H1 (cell line): Measurements from ENCODE around the gene PSMD6. TPM values are rescaled to one million over a fixed set of nuclear protein-coding genes. Genes with fewer than 3 reads are reported as not detected.

ENCODE experiments used
- CTCF ChIA-PET: fragments of 300-600 bp; sonication (Branson Sonifier 250); formaldehyde crosslinking; loops from one replicate; lab custom pipeline; 2021; ENCODE audit not compliant: partially characterized antibody; lab: Charles Lee
- POLR2A ChIA-PET: fragments of 300-600 bp; sonication (Branson Sonifier 250); formaldehyde crosslinking; loops from one replicate; lab custom pipeline; 2021; ENCODE audit warnings: inconsistent platforms; ENCODE audit not compliant: partially characterized antibody; lab: Charles Lee
- DNase-seq, 2 experiments: peaks; one replicate each; pipeline versions ENCODE4 v3.0.0 to v3.0.0-alpha.2; 2010 to 2022; ENCODE audit warnings: low spot score in 2 of 2, low read depth in 1 of 2, mixed read lengths in 1 of 2
- FAIRE-seq: peaks from 2 replicates; lab custom pipeline; 2011; peaks lifted over from hg19 to GRCh38; lab: Jason Lieb, UNC
- H2AFZ ChIP-seq: 2 replicates; pipeline ENCODE4 v1.8.1; 2012; ENCODE audit warnings: low read length, inconsistent platforms
- H2AK5ac ChIP-seq: 2 replicates; pipeline ENCODE4 v1.6.1; 2013; ENCODE audit warnings: low read depth, low read length
- H2BK120ac ChIP-seq: replicated peaks from 2 replicates; pipeline ENCODE3; 2013; ENCODE audit warnings: low read depth, low read length, inconsistent platforms
- H2BK12ac ChIP-seq: 2 replicates; pipeline ENCODE4 v1.6.1; 2013; ENCODE audit warnings: low read depth, low read length
- H2BK15ac ChIP-seq: 2 replicates; pipeline ENCODE4 v1.6.1; 2013; ENCODE audit warnings: low read length
- H2BK20ac ChIP-seq: 2 replicates; pipeline ENCODE4 v1.6.1; 2013; ENCODE audit warnings: low read length
- H2BK5ac ChIP-seq: 2 replicates; pipeline ENCODE4 v1.6.1; 2013; ENCODE audit warnings: low read depth, low read length
- H3K14ac ChIP-seq: 2 replicates; pipeline ENCODE4 v1.6.1; 2013; ENCODE audit warnings: inconsistent platforms; ENCODE audit not compliant: insufficient read length
- H3K18ac ChIP-seq: 2 replicates; pipeline ENCODE4 v1.6.1; 2013; ENCODE audit warnings: low read length; ENCODE audit errors: extremely low read depth
- H3K23ac ChIP-seq: 2 replicates; pipeline ENCODE4 v1.6.1; 2013; ENCODE audit warnings: inconsistent platforms; ENCODE audit not compliant: insufficient read length
- H3K23me2 ChIP-seq: 2 replicates; pipeline ENCODE4 v1.6.1; 2013; ENCODE audit warnings: low read depth, low read length
- H3K27ac ChIP-seq: 2 replicates; pipeline ENCODE4 v1.6.1; 2011; ENCODE audit warnings: low read depth, low read length, inconsistent platforms
- H3K27me3 ChIP-seq, 4 experiments: replicated peaks in 1 of 4; 1 replicate in 1 of 4; 2 replicates in 3 of 4; pipeline versions ENCODE4 v1.6.1 to v1.8.1; 2011 to 2013; ENCODE audit warnings: low read length in 3 of 4, mild to moderate bottlenecking in 3 of 4, inconsistent platforms in 2 of 4, mixed read lengths in 2 of 4, moderate library complexity in 1 of 4; ENCODE audit not compliant: control insufficient read depth in 3 of 4, insufficient read depth in 3 of 4; ENCODE audit errors: extremely low read depth in 1 of 4
- H3K36me3 ChIP-seq, 4 experiments: 2 replicates each; pipeline versions ENCODE4 v1.6.1 to v1.8.1; 2011 to 2013; ENCODE audit warnings: mild to moderate bottlenecking in 4 of 4, low read length in 3 of 4, moderate library complexity in 2 of 4, control low read depth in 1 of 4, inconsistent platforms in 1 of 4; ENCODE audit not compliant: insufficient read depth in 4 of 4, control insufficient read depth in 2 of 4
- H3K4ac ChIP-seq: replicated peaks from 2 replicates; pipeline ENCODE3; 2013; ENCODE audit warnings: low read length, low read depth, mixed read lengths, inconsistent platforms; ENCODE audit not compliant: insufficient read length
- H3K4me1 ChIP-seq, 4 experiments: replicated peaks in 1 of 4; 1 replicate in 1 of 4; 2 replicates in 3 of 4; pipeline versions ENCODE4 v1.6.1 to v1.8.1; 2011 to 2013; ENCODE audit warnings: low read length in 3 of 4, inconsistent platforms in 2 of 4, mixed read lengths in 1 of 4; ENCODE audit not compliant: insufficient read depth in 4 of 4, control insufficient read depth in 3 of 4
- H3K4me2 ChIP-seq, 2 experiments: 2 replicates each; pipeline versions ENCODE4 v1.6.1 to v1.8.1; 2011 to 2013; ENCODE audit warnings: low read depth in 2 of 2, low read length in 2 of 2, control low read depth in 1 of 2, inconsistent platforms in 1 of 2, mild to moderate bottlenecking in 1 of 2; ENCODE audit not compliant: insufficient read depth in 1 of 2
- H3K4me3 ChIP-seq, 4 experiments: fragments of 200-600, 300-600 bp in 1 of 4; sonication (generic), shearing (Covaris generic), sonication (Bioruptor Twin) in 1 of 4; 2 replicates each; pipeline versions ENCODE4 v1.5.1 to v1.8.1; 2011 to 2016; ENCODE audit warnings: low read length in 4 of 4, low read depth in 3 of 4, control low read depth in 2 of 4, inconsistent platforms in 2 of 4, mild to moderate bottlenecking in 2 of 4, mixed read lengths in 1 of 4, moderate library complexity in 1 of 4; ENCODE audit not compliant: insufficient read depth in 2 of 4; ENCODE audit errors: extremely low read depth in 1 of 4
- H3K56ac ChIP-seq: replicated peaks from 2 replicates; pipeline ENCODE3; 2013; ENCODE audit warnings: low read depth, mild to moderate bottlenecking, mixed read lengths, low read length, inconsistent platforms; ENCODE audit not compliant: insufficient read length
- H3K79me1 ChIP-seq: 2 replicates; pipeline ENCODE4 v1.6.1; 2013; ENCODE audit warnings: low read depth, low read length, control low read depth
- H3K79me2 ChIP-seq, 2 experiments: 2 replicates each; pipeline versions ENCODE4 v1.6.1 to v1.8.1; 2012 to 2013; ENCODE audit warnings: low read length in 2 of 2, mild to moderate bottlenecking in 2 of 2, inconsistent platforms in 1 of 2; ENCODE audit not compliant: insufficient read depth in 2 of 2, control insufficient read depth in 1 of 2
- H3K9ac ChIP-seq, 4 experiments: replicated peaks in 1 of 4; 1 replicate in 1 of 4; 2 replicates in 3 of 4; pipeline versions ENCODE4 v1.6.1 to v1.8.1; 2011 to 2013; ENCODE audit warnings: low read depth in 3 of 4, low read length in 3 of 4, control low read depth in 2 of 4, mild to moderate bottlenecking in 2 of 4, moderate library complexity in 2 of 4, inconsistent platforms in 1 of 4; ENCODE audit errors: extremely low read depth in 1 of 4
- H3K9me3 ChIP-seq, 2 experiments: 2 replicates each; pipeline versions ENCODE4 v1.6.1 to v1.8.1; 2012 to 2013; ENCODE audit warnings: mild to moderate bottlenecking in 2 of 2, moderate library complexity in 2 of 2, control low read depth in 1 of 2, inconsistent platforms in 1 of 2, low read depth in 1 of 2, low read length in 1 of 2, mixed read lengths in 1 of 2; ENCODE audit not compliant: insufficient read depth in 2 of 2
- H4K20me1 ChIP-seq, 2 experiments: replicated peaks in 1 of 2; 2 replicates each; pipeline versions ENCODE3 to v1.8.1; 2011 to 2013; ENCODE audit warnings: inconsistent platforms in 2 of 2, low read length in 2 of 2, mild to moderate bottlenecking in 1 of 2; ENCODE audit not compliant: insufficient read depth in 2 of 2, control insufficient read depth in 1 of 2
- H4K5ac ChIP-seq: 2 replicates; pipeline ENCODE4 v1.6.1; 2013; ENCODE audit warnings: low read length, low read depth, mixed read lengths, inconsistent platforms; ENCODE audit not compliant: insufficient read length
- H4K8ac ChIP-seq: 2 replicates; pipeline ENCODE4 v1.8.0; 2013; ENCODE audit warnings: mild to moderate bottlenecking, moderate library complexity, low read length, inconsistent platforms; ENCODE audit not compliant: insufficient read depth; ENCODE audit errors: extremely low read depth
- H4K91ac ChIP-seq: replicated peaks from 2 replicates; pipeline ENCODE3; 2013; ENCODE audit warnings: low read length, mixed read lengths, inconsistent platforms; ENCODE audit not compliant: insufficient read length
- BACH1 ChIP-seq: IDR thresholded peaks from 2 replicates; pipeline ENCODE4 v1.6.1; 2012; ENCODE audit warnings: low read length, improper control_type of control experiment
- BCL11A ChIP-seq, 2 experiments: IDR thresholded peaks; one replicate each; pipeline ENCODE4 v1.6.1; 2011; ENCODE audit warnings: low read depth in 2 of 2, low read length in 2 of 2, mild to moderate bottlenecking in 2 of 2
- CHD1 ChIP-seq: IDR thresholded peaks from 2 replicates; pipeline ENCODE4 v1.6.1; 2012; ENCODE audit warnings: low read depth, low read length, improper control_type of control experiment
- FOSL1 ChIP-seq: IDR thresholded peaks from 2 replicates; pipeline ENCODE4 v1.6.1; 2011; ENCODE audit warnings: mild to moderate bottlenecking, low read depth, low read length, moderate library complexity; ENCODE audit not compliant: insufficient read depth
- KDM1A ChIP-seq: fragments of 200-600, 300-600 bp; sonication (generic); IDR thresholded peaks from 2 replicates; pipeline ENCODE4 v1.7.1; 2016; ENCODE audit warnings: mild to moderate bottlenecking, low read length, borderline replicate concordance
- POU5F1 ChIP-seq: IDR thresholded peaks from 2 replicates; pipeline ENCODE4 v1.6.1; 2011; ENCODE audit warnings: low read depth, mild to moderate bottlenecking, low read length, moderate library complexity
- RFX5 ChIP-seq: IDR thresholded peaks from 2 replicates; pipeline ENCODE4 v1.6.1; 2011; ENCODE audit warnings: low read depth, low read length, improper control_type of control experiment, borderline replicate concordance
- SAP30 ChIP-seq: fragments of 300-600 bp; sonication (generic); IDR thresholded peaks from 2 replicates; pipeline ENCODE4 v1.7.1; 2012; ENCODE audit warnings: low read length, moderate library complexity, mild to moderate bottlenecking, inconsistent platforms; ENCODE audit not compliant: insufficient read depth, insufficient replicate concordance
- WGBS, 2 experiments: shearing (Covaris generic) in 1 of 2; methylation state at CpG; one replicate each; pipeline versions ENCODE4 v1.1.6 to v1.1.7; 2013 to 2015; ENCODE audit warnings: low lambda C conversion rate in 2 of 2, mixed read lengths in 2 of 2, inconsistent platforms in 1 of 2, low coverage in 1 of 2, missing lambda C conversion rate in 1 of 2; ENCODE audit not compliant: insufficient replicate concordance in 2 of 2, insufficient coverage in 1 of 2, insufficient read length in 1 of 2; ENCODE audit errors: extremely low coverage in 1 of 2, missing lambda C conversion rate in 1 of 2; 5-methylcytosine and 5-hydroxymethylcytosine counted together
- polyA plus RNA-seq, 7 experiments: library from polyadenylated mRNA; depleted of rRNA in 3 of 7; stranded (reverse) in 5 of 7; unstranded in 2 of 7; fragments of >200 nt in 5 of 7; fragments of 200-250 nt in 2 of 7; gene quantifications; 1 replicate in 5 of 7; 2 replicates in 1 of 7; 4 replicates in 1 of 7; pipeline versions ENCODE4 v1.2.1 to v1.2.3, GENCODE V29; 2011 to 2013; ENCODE audit warnings: missing spikeins in 2 of 7, mixed read lengths in 2 of 7
- total RNA-seq: library from RNA; stranded (reverse); fragmentation: NEBNext Ultra II Directional; extraction: Animal tissue kit (Norgen Biotek cat#: 25700); gene quantifications from 2 replicates; pipeline ENCODE4 v1.2.1, GENCODE V29; 2021

PSMD6 gene
- total and polyA plus RNA-seq, 2 of the 8 experiments (the other 6 are each of a cell fraction or from before 2014, with no cell fraction given) = 43.7 to 104 TPM

- TF ChIP-seq BCL11A (IDR thresholded peaks at IDR 0.05; ENCODE audit: low read depth in 2 of 2, low read length in 2 of 2) = no peak
- no peak for TF ChIP-seq POU5F1
- TF ChIP-seq CHD1 = no peak
- no peak for TF ChIP-seq FOSL1
- no peak for TF ChIP-seq SAP30
- no peak for TF ChIP-seq BACH1
- TF ChIP-seq KDM1A = no peak
- no peak for TF ChIP-seq RFX5
- TF ChIP-seq, all 59 proteins: peak for 0
- Histone ChIP-seq H2AK5ac (no peak overlapping the region), H3K9me3 (no peaks in the 10 kb centered on the region), H3K9ac (no peak overlapping the region), H2BK120ac (no peak overlapping the region), H2BK5ac (no peak overlapping the region), H4K5ac (no peak overlapping the region), H3K36me3 (peaks cover 15 to 43% (median 31%) of the 10 kb centered on the region in 4 experiments; a peak in 7 of 8 replicates), H4K91ac (no peak overlapping the region), H3K4me3 (no peak overlapping the region), H3K14ac (no peak overlapping the region), H3K4me1 (no peaks in the 10 kb centered on the region), H3K4ac (no peak overlapping the region), H2AFZ (no peak overlapping the region), H3K27me3 (no peaks in the 10 kb centered on the region), H3K79me2 (no peaks in the 10 kb centered on the region), H4K8ac (no peak overlapping the region), H3K27ac (no peak overlapping the region), H2BK20ac (no peak overlapping the region), H3K18ac (no peak overlapping the region), H3K4me2 (no peak overlapping the region), H2BK15ac (no peak overlapping the region), H3K23ac (no peak overlapping the region), H3K56ac (no peak overlapping the region), H3K23me2 (no peaks in the 10 kb centered on the region), H4K20me1 (no peaks in the 10 kb centered on the region), H2BK12ac (no peak overlapping the region), H3K79me1 (no peaks in the 10 kb centered on the region)
- ChIA-PET CTCF (interaction anchor here (0.6 to 10.4 kb wide), 9 partner anchors 12 to 1026 kb away, joined by 3 to 115 read pairs (median 3); partner anchors contain the start of gene PSMD6), POLR2A (interaction anchor here (0.8 kb wide), 1 partner anchor 16 kb away, joined by 3 read pairs; no protein-coding TSS in a partner anchor)
- FAIRE-seq (no peak), DNase-seq (no peak)
- 91% methylated on average over 3 of the region's 3 CpGs; no CpG with 5 or more reads in 1 of the 2 experiments for WGBS, 2 experiments
Measured at GRCh38 chr3:63991666-63992065, 31.6 kb downstream of the PSMD6 start.
